AG09319 (cell line): ENCODE measurements around the gene RHBG.

ENCODE experiments used
- DNase-seq: peaks from one replicate; pipeline ENCODE4 v3.0.0-alpha.2; 2010; ENCODE audit warnings: low read depth; ENCODE audit errors: extremely low read depth
- CTCF ChIP-seq: IDR thresholded peaks from 2 replicates; pipeline ENCODE4 v1.5.1; 2011; ENCODE audit warnings: low read depth, mild to moderate bottlenecking, inconsistent platforms, low read length, moderate library complexity

The RHBG gene

GRCh38 chr1:156388174-156389137, 19.4 kb downstream of the RHBG start:
- no peak for TF ChIP-seq CTCF
- DNase-seq, result no peak

DNA sequence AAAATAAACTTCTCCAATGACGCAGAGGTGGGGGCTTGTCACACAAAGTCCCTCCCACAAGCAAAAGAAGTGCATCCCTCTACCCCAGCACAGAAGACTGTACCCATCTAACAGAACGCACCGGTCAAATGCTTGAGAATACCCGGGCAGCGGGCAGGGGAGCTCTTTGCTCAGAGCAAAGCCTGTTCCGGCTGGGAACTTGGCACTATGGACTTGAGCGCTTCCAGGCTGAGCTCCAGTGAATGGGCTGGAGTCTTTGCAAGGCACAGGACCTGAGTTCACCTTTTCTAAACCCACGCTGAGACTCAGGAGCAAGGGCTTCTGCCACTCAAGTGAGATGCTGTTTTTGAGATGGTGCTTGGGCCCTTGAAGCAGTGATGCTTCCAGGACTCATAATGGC, 20.3 kb downstream of the RHBG start:
- DNase-seq, result no peak
- no peak for TF ChIP-seq CTCF

GRCh38 chr1:156390469-156391365, 21.7 kb downstream of the RHBG start:
- TF ChIP-seq CTCF, result no peak
- DNase-seq, result no peak

GRCh38 chr1:156391366-156391677, 22.3 kb downstream of the RHBG start:
- DNase-seq, result no peak
- no peak for TF ChIP-seq CTCF

DNA sequence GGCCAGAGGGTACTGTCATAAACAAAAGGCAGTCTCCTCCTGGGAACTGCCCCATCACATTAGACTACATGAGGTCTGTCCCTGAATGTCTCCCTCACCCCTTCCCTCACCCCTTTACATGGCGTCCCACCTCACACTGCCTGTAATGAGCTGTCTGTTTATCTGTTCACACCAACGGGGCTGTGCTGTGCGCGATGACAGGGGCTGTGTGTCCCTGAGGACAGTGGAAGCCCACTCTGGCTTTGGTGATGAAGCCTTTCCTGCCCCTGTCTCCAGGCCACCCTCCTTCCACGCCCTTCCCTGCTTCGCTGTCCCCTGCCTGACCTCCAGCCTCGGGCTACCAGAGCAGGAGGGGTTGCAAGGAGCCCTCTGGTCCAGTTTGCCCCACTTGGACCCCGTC, 22.7 kb downstream of the RHBG start:
- no peak for DNase-seq
- TF ChIP-seq CTCF, result no peak

DNA sequence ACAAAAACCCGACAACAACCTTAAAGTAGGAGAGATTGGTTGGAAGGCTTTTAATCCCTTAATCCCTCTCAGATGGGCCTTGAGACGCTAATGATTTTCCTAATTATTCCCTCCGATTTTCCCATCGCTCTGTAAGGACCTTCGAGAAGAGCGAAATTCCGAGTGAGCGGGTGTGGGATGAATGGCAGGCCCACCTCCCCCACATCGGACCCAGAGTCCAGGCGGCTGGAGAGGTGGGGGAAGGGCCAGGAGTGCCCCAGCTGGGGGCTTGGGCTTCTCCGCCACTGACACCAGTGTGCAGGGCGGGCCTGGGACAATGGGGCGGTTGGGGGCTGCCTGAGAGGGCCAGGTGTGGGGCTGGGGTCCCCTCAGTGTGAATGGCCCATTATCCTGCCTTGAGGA, 23.4 kb downstream of the RHBG start:
- no peak for TF ChIP-seq CTCF
- DNase-seq, result no peak

DNA sequence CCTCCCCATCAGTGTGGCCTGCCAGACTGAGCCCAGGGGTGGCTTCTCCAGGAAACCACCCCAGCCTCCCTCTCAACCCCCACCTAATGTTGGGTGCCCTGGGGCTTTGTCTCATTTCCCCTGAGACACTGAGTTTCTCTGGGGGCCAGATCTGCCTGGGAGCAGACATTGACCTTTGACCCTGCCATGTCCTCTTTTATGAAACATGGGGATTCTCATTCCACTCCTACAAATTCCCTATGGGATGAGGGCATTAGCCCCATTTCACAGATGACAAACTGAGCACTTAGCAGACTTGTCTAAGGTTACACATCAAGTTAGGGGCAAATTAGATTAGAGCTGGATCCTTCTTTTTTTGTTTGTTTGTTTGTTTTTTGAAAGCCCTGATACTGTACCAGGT, 24.1 kb downstream of the RHBG start:
- TF ChIP-seq CTCF, result no peak

More for the DNA sequence above, 24.1 kb downstream of the RHBG start:
- DNase-seq, result no peak
